Lung (tissue), 12 donors: ENCODE measurements around the gene CLDN20. TPM values are rescaled to one million over a fixed set of nuclear protein-coding genes. Genes with fewer than 3 reads are reported as not detected.

Experiments
- ATAC-seq: fragments of 200-7000 bp; cut with Tn5 transposase; one replicate; pipeline ENCODE4 v1.9.1; 2020; ENCODE audit warnings: moderate number of reproducible peaks; ENCODE audit not compliant: insufficient read depth, low FRiP score
- DNase-seq, 3 donors: peaks; one replicate each; pipeline ENCODE4 v3.0.0-alpha.2; 2013 to 2017
- H3K27ac ChIP-seq, 2 donors: one replicate each; pipeline ENCODE4 v1.5.1; 2013; ENCODE audit warnings: mild to moderate bottlenecking in 2 of 2, moderate library complexity in 2 of 2, control low read depth in 1 of 2, inconsistent platforms in 1 of 2, low read depth in 1 of 2, low read length in 1 of 2
- H3K27me3 ChIP-seq, 3 donors: one replicate each; pipeline ENCODE4 v1.5.1; 2013; ENCODE audit warnings: low read length in 2 of 3; ENCODE audit not compliant: control insufficient read depth in 3 of 3, insufficient read depth in 3 of 3
- H3K36me3 ChIP-seq, 4 donors: one replicate each; pipeline ENCODE4 v1.5.1; 2013; ENCODE audit warnings: low read length in 4 of 4, mild to moderate bottlenecking in 1 of 4, moderate library complexity in 1 of 4; ENCODE audit not compliant: control insufficient read depth in 4 of 4, insufficient read depth in 4 of 4
- H3K4me1 ChIP-seq, 5 donors: one replicate each; pipeline ENCODE4 v1.5.1; 2013; ENCODE audit warnings: low read length in 5 of 5, mild to moderate bottlenecking in 2 of 5, moderate library complexity in 1 of 5; ENCODE audit not compliant: control insufficient read depth in 5 of 5, insufficient read depth in 5 of 5
- H3K4me3 ChIP-seq: one replicate; pipeline ENCODE4 v1.5.1; 2013; ENCODE audit warnings: mild to moderate bottlenecking, control low read depth, moderate library complexity
- H3K9ac ChIP-seq, 2 donors: one replicate each; pipeline ENCODE4 v1.5.1; 2013; ENCODE audit warnings: low read length in 2 of 2, control low read depth in 1 of 2; ENCODE audit not compliant: insufficient read depth in 1 of 2
- H3K9me3 ChIP-seq, 4 donors: one replicate each; pipeline ENCODE4 v1.5.1; 2013; ENCODE audit warnings: low read length in 3 of 4, mild to moderate bottlenecking in 1 of 4, moderate library complexity in 1 of 4; ENCODE audit not compliant: control insufficient read depth in 4 of 4, insufficient read depth in 3 of 4
- CTCF ChIP-seq: IDR thresholded peaks from 2 replicates; pipeline ENCODE4 v1.5.1; 2012; ENCODE audit warnings: mild to moderate bottlenecking; ENCODE audit errors: control extremely low read depth, extremely low read depth
- WGBS, 2 donors: extraction: QIAGEN DNeasy Blood & Tissue Kit; methylation state at CpG; one replicate each; pipeline ENCODE4 v1.1.7; 2013; 5-methylcytosine and 5-hydroxymethylcytosine counted together
- polyA plus RNA-seq, 2 donors: library from polyadenylated mRNA; stranded (reverse); fragments of 200-250 nt; gene quantifications; one replicate each; pipeline ENCODE4 v1.2.1, GENCODE V29; 2013
- total RNA-seq, 2 donors: library from RNA; depleted of rRNA in 1 of 2; stranded (reverse); fragments of >200 nt in 1 of 2; gene quantifications; one replicate each; pipeline ENCODE4 v1.2.1, GENCODE V29; 2014 to 2021
- donor health status: control.
- donor health status: control.
- donor health status: Bipolar disorder and iron deficiency.
- donor health status: healthy.
- donor health status: DM: yes; HTN: yes; CAD: no.

The CLDN20 gene
- total and polyA plus RNA-seq, 4 donors: not detected

- H3K4me1 ChIP-seq: peaks cover 0 to 10% (median 0%) of the 10 kb centered on the region in 5 donors
- no peak for ATAC-seq
- whole genome bisulfite sequencing, 2 donors: 85 to 94% methylated on average over 4 of the region's 4 CpGs
These were observed 29.1 kb upstream of the CLDN20 start for GRCh38 chr6:155234687-155235086.

GRCh38 chr6:155235087-155235486 lies 28.7 kb upstream of the CLDN20 start:
- Histone ChIP-seq H3K4me1 (peaks cover 0 to 10% (median 0%) of the 10 kb centered on the region in 5 donors), H3K27ac (no peak overlapping the region), H3K27me3 (no peaks in the 10 kb centered on the region), H3K9ac (no peak overlapping the region), H3K4me3 (no peak overlapping the region), H3K9me3 (peaks cover 0 to 7% (median 1%) of the 10 kb centered on the region in 4 donors), H3K36me3 (no peaks in the 10 kb centered on the region)
- no peak for TF ChIP-seq CTCF
- no peak for ATAC-seq
- 64 to 75% methylated on average over 5 of the region's 5 CpGs for WGBS, 2 donors
- DNase-seq: peak; percentile 24 to 67 (median 53)

More at GRCh38 chr6:155234687-155235086, 29.1 kb upstream of the CLDN20 start:
- Histone ChIP-seq H3K9me3 (peaks cover 0 to 7% (median 1%) of the 10 kb centered on the region in 4 donors), H3K9ac (no peak overlapping the region), H3K27ac (no peak overlapping the region), H3K36me3 (no peaks in the 10 kb centered on the region), H3K27me3 (no peaks in the 10 kb centered on the region), H3K4me3 (no peak overlapping the region)
- TF ChIP-seq CTCF: no peak
- DNase-seq: no peak

- WGBS, 2 donors: 62 to 92% methylated on average over 1 of the region's 1 CpG
- Histone ChIP-seq H3K27me3 (no peaks in the 10 kb centered on the region), H3K4me1 (peaks cover 0 to 10% (median 0%) of the 10 kb centered on the region in 5 donors), H3K9ac (no peak overlapping the region), H3K36me3 (no peaks in the 10 kb centered on the region), H3K9me3 (peaks cover 0 to 5% (median 1%) of the 10 kb centered on the region in 4 donors), H3K27ac (no peak overlapping the region), H3K4me3 (no peak overlapping the region)
- ATAC-seq: no peak
- DNase-seq: no peak
- TF ChIP-seq CTCF: no peak
These were observed 26.2 kb upstream of the CLDN20 start for GRCh38 chr6:155237613-155238012.
